Tongue (tissue), 2 donors: Measurements from ENCODE around the gene PPP1R1B. TPM values are rescaled to one million over a fixed set of nuclear protein-coding genes. Genes with fewer than 3 reads are reported as not detected.

ENCODE experiments used
- DNase-seq: peaks from one replicate; pipeline ENCODE4 v3.0.0-alpha.2; 2015
- total RNA-seq: library from RNA; depleted of rRNA; stranded (reverse); fragments of >200 nt; gene quantifications from one replicate; pipeline ENCODE4 v1.2.3, GENCODE V29; 2014

The PPP1R1B gene
- total RNA-seq, 1 donor from 2014 or later: 7.1 TPM

- DNase-seq: no peak
These were observed 28.4 kb downstream of the PPP1R1B start for GRCh38 chr17:39655105-39655504.

DNA sequence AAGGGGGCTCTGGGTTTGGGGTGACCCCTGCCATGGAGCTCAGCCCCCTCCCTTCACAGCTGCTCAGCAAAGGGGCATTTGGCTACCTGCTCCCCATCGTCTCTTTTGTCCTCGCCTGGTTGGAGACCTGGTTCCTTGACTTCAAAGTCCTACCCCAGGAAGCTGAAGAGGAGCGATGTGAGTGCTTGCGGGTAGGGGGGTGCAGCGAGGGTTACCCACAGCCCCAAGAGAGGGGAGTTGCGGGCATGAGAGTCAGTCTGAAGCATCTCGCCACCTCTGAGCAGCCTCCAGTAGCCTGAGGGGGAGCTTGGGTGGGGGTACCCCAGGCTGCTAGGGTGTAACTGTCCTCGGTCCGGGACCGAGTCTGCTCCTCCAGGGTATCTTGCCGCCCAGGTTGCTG, 31.6 kb downstream of the PPP1R1B start:
- no peak for DNase-seq

DNA sequence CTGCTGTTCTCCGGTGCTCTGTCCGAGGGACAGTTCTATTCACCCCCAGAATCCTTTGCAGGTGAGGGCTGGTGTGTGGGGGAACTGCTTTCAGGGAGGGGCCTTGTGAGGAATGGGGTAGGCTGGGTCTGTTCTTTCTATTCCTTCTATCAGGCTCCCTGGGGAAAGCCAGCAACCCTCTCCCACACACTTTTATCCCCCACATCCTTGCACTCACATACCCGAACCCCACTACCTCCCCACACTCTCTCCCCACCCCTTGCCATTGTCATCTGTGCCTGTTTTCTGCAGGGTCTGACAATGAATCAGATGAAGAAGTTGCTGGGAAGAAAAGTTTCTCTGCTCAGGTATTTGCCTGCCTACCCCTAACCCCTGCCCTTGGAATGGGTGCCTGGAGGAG, 32.0 kb downstream of the PPP1R1B start:
- DNase-seq: no peak

GRCh38 chr17:39659279-39660010, 32.7 kb downstream of the PPP1R1B start:
- DNase-seq: no peak

DNA sequence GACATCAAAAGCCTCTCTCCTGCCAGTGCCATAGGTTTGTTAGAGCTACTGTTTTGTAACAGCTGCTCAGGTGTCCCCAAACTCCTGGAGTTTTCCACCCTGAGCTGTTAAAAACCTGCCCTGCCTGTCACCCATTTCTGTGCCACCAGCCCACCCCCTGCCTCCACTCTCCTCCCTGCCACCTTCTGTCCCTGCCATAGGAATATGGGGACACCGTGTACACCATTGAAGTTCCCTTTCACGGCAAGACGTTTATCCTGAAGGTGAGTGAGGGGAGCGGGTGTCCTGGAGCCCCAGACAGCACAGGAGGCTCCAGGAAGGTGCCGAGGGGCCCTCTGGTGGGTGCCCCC, 33.2 kb downstream of the PPP1R1B start:
- DNase-seq: no peak

GRCh38 chr17:39660397-39661385, 33.9 kb downstream of the PPP1R1B start:
- DNase-seq: peak; percentile 77

DNA sequence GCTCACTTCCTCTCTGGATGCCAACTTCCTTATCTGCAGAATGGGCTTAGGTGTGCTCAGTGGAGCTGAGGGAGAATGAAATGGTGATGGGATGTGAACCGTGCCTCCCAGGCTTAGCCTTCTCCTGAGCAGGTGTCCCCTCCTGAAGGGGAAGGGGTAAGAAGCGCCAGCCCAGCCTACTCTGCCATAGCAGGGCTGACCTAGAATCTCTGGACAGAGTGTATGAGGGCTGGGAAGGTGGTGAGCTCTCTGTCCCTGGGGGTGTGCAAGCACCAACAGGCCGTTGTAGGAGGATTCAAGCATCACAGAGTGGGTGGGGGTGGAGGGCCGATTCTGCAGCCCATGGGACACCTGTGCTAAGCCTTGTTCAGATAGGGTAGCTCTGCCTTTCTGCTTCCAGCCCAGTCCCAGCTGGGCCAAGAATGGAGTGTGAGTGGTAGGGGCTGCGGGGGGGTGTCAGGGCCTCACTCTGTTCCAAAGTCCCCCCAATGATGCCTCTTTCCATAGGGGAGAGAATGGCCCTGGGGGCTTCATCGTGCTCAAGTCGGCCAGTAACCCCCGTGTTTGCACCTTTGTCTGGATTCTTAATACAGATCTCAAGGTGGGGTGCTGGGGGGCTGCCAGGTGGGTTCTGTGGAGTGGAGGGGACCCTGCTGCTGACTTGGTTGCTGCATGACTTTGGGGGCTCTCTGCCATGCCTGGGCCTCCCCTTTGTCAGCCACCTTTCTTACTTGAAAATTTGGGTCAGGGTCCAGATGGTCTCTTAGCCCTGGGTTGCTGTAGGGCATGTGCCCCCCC, 35.2 kb downstream of the PPP1R1B start:
- DNase-seq: no peak

GRCh38 chr17:39662551-39663339, 36.0 kb downstream of the PPP1R1B start:
- no peak for DNase-seq

- no peak for DNase-seq
These were observed 36.6 kb downstream of the PPP1R1B start for GRCh38 chr17:39663340-39663687.

DNA sequence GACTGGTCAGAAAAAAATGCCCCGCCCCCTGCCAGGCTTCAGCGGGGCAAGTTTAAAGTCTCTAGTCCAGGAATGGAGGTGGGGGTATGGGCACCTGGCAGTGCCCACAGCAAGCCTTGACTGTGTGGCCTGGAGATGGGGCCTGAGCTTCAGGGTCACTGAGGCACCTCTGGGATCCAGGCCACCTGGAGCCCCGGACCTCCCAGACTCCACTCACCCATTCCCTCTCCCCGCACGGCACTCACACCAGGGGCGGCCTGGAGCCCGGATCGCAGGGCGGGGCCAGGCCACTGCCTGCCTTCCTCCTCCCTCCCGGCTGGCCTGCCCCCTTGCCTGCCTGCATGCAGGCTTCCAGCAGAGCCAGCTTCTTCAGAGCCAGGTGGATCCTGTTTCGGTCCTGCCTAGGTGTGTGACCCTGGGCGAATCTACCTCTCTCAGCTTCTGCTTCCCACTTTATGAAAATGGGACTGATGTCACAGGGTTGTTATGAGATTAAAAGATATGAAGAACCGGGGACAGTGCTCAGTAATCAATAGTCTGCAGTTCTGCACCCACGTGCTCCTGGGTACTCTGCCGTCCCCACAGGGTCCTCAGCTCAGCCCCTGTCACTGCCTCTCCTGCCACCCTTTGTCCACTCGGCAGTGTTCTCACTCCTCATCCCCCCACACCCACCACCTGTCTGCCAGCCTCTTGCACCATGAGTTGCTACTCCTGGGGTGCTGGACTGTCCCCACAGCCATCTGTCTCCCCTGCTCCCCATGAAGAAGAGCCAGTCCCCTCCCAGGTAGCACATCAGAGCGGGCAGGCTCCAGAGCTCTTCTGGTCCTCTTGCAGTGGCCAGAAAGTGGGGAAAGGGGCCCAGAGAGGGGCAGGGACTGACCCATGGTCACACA, 37.2 kb downstream of the PPP1R1B start:
- DNase-seq: no peak

GRCh38 chr17:39664581-39665561, 38.1 kb downstream of the PPP1R1B start, which contains the start of gene TCAP:
Gene TCAP (plus strand): TSS chr17:39665349. CDS start chr17:39665360, 11 bp downstream.
- DNase-seq: peak; percentile 69

GRCh38 chr17:39665642-39666224, 39.0 kb downstream of the PPP1R1B start:
- peak; percentile 59 for DNase-seq

GRCh38 chr17:39666231-39666600, 39.5 kb downstream of the PPP1R1B start:
- DNase-seq: no peak

DNA sequence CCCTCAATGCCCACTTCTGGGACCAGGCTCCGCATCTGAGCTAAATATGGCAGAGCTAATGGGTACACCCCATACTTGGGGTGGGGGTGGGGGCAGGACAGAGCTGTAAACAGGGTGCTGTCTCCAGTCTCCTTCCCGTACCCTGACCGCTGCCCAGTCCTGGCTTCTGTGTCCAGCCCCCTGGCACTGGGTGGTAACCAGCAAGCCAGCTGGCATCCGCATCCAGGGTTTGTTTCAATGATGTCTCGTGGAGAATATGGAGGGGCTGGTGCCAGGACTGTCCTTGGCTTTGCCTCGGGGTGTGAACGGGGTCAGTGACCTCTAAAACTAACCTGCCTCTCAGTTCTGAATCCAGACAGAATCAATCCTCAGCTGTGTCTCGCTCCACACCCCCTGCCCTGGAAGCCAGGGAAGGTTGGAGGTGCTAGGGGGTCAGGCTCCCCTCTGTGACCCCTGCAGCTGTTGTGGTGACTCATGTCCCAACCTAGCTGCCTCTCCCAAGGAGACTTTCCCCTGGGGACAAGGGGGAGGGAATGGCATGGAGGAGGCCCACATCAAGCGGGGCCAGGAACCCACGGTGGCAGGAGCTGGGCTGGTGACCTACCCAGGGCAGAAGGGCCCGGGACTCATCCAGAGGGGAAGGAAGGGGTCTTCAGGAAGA, 40.0 kb downstream of the PPP1R1B start:
- peak; percentile 55 for DNase-seq

- no peak for DNase-seq
These were observed 40.7 kb downstream of the PPP1R1B start for GRCh38 chr17:39667262-39667944.

GRCh38 chr17:39667945-39668924, 41.5 kb downstream of the PPP1R1B start, which contains the start of gene PNMT:
Gene PNMT (plus strand): TSS chr17:39668453. CDS start chr17:39668476, 23 bp downstream.
- peak; percentile 80 for DNase-seq
